Skeletal muscle tissue (tissue), 4 donors: ENCODE measurements around the gene SLF2. TPM values are rescaled to one million over a fixed set of nuclear protein-coding genes. Genes with fewer than 3 reads are reported as not detected.

Source experiments
- H3K27ac ChIP-seq: one replicate; pipeline ENCODE4 v1.7.0; 2013; ENCODE audit warnings: mild to moderate bottlenecking, low read depth, low read length, inconsistent platforms
- H3K27me3 ChIP-seq, 3 donors: one replicate each; pipeline ENCODE4 v1.7.0; 2013; ENCODE audit warnings: low read length in 3 of 3; ENCODE audit not compliant: control insufficient read depth in 3 of 3, insufficient read depth in 3 of 3
- H3K36me3 ChIP-seq, 3 donors: one replicate each; pipeline ENCODE4 v1.7.0; 2013; ENCODE audit warnings: low read length in 3 of 3; ENCODE audit not compliant: control insufficient read depth in 3 of 3, insufficient read depth in 3 of 3
- H3K4me1 ChIP-seq, 3 donors: one replicate each; pipeline ENCODE4 v1.7.0; 2013; ENCODE audit warnings: low read length in 3 of 3, mild to moderate bottlenecking in 3 of 3; ENCODE audit not compliant: control insufficient read depth in 3 of 3, insufficient read depth in 3 of 3
- H3K4me3 ChIP-seq, 3 donors: one replicate each; pipeline ENCODE4 v1.7.0; 2013; ENCODE audit warnings: low read length in 3 of 3
- H3K9ac ChIP-seq, 3 donors: one replicate each; pipeline ENCODE4 v1.7.0; 2013; ENCODE audit warnings: low read length in 3 of 3, mild to moderate bottlenecking in 3 of 3, moderate library complexity in 2 of 3, low read depth in 1 of 3
- H3K9me3 ChIP-seq, 3 donors: one replicate each; pipeline ENCODE4 v1.7.0; 2013; ENCODE audit warnings: low read length in 3 of 3; ENCODE audit not compliant: control insufficient read depth in 3 of 3
- total RNA-seq: library from RNA; depleted of rRNA; stranded (reverse); fragments of >200 nt; gene quantifications from one replicate; pipeline ENCODE4 v1.2.3, GENCODE V29; 2014
- donor health status: Osteomylitis.

Gene SLF2
- total RNA-seq, 1 donor from 2014 or later = 98.6 TPM

DNA sequence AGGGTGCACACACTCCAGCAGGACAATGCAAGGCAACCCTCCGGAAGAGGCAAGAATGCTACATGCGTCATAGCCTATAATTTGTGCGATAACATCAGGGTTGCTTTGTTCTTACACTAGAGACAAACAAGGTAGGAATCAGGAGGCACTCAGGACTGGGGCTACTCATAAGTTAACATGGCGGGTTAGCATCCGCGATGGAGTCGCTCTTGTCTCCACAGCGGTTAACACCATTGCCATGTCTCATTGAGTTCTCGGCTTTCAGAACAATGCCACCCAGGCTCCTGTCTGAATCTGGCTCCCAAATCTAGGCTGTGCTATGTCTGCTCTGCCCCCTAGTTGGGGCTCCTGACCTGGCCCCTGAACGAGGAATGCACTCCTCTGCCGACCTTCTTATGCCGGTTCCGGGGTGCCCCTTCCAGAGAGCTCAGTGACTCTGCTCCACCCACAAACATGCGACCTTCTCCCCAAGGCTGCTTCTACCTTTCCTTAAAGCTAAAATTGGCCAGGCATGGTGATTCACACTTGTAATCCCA is 24.9 kb upstream of the SLF2 start:
- Histone ChIP-seq H3K27ac (no peak overlapping the region), H3K36me3 (no peaks in the 10 kb centered on the region), H3K27me3 (peaks cover 11 to 26% (median 12%) of the 10 kb centered on the region in 3 donors), H3K9me3 (no peaks in the 10 kb centered on the region), H3K9ac (no peak overlapping the region), H3K4me1 (peaks cover 0 to 8% (median 2%) of the 10 kb centered on the region in 3 donors), H3K4me3 (no peak overlapping the region)

GRCh38 chr10:100888957-100889356 is 23.8 kb upstream of the SLF2 start:
- no peak overlapping the region for H3K27ac ChIP-seq

GRCh38 chr10:100889546-100889945 is 23.2 kb upstream of the SLF2 start:
- Histone ChIP-seq H3K4me3 (no peak overlapping the region), H3K9me3 (no peaks in the 10 kb centered on the region), H3K36me3 (no peaks in the 10 kb centered on the region), H3K27ac (no peak overlapping the region), H3K27me3 (peaks cover 8 to 28% (median 17%) of the 10 kb centered on the region in 3 donors), H3K9ac (no peak overlapping the region), H3K4me1 (no peaks in the 10 kb centered on the region)

More at GRCh38 chr10:100888957-100889356, 23.8 kb upstream of the SLF2 start:
- Histone ChIP-seq H3K9me3 (no peaks in the 10 kb centered on the region), H3K4me1 (no peaks in the 10 kb centered on the region), H3K4me3 (no peak overlapping the region), H3K9ac (no peak overlapping the region), H3K36me3 (no peaks in the 10 kb centered on the region), H3K27me3 (peaks cover 8 to 26% (median 14%) of the 10 kb centered on the region in 3 donors)

DNA sequence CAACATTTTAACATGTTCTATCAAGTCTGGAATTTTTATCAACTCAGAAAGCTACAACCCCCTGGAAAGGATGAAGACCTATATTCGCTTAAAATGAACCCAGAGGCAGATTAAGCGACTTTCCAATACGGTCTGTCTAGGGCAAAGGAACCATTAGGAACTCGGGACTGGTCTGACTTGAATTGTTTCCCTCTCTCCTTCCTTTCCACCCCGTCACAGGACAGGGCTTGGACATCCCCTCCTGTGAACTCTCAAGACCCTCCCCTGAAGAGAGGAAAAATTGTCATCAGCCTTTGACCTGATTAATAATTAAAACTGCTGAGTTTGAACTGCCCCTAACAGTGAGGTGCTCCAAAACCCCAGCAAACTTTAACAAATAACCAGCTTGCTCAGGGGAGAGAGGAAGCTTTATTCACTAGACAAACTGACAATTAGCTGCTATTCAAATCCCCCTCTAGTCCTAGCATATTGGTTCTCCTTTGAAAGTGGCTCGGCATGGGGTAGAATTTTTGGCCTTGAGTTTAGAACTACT is 22.6 kb upstream of the SLF2 start:
- no peak overlapping the region for H3K4me3 ChIP-seq
- H3K27me3 ChIP-seq = peaks cover 8 to 28% (median 17%) of the 10 kb centered on the region in 3 donors
- H3K9me3 ChIP-seq = no peaks in the 10 kb centered on the region
- no peak overlapping the region for H3K27ac ChIP-seq
- H3K4me1 ChIP-seq = no peaks in the 10 kb centered on the region
- H3K36me3 ChIP-seq = no peaks in the 10 kb centered on the region
- no peak overlapping the region for H3K9ac ChIP-seq

- Histone ChIP-seq H3K4me1 (no peaks in the 10 kb centered on the region), H3K36me3 (no peaks in the 10 kb centered on the region), H3K4me3 (no peak overlapping the region), H3K9ac (no peak overlapping the region), H3K9me3 (no peaks in the 10 kb centered on the region), H3K27me3 (peaks cover 10 to 31% (median 17%) of the 10 kb centered on the region in 3 donors), H3K27ac (no peak overlapping the region)
These were observed 22.0 kb upstream of the SLF2 start for GRCh38 chr10:100890673-100891317.

- no peaks in the 10 kb centered on the region for H3K36me3 ChIP-seq
- no peak overlapping the region for H3K9ac ChIP-seq
- H3K4me1 ChIP-seq = no peaks in the 10 kb centered on the region
- H3K27me3 ChIP-seq = peaks cover 11 to 25% (median 17%) of the 10 kb centered on the region in 3 donors
- no peaks in the 10 kb centered on the region for H3K9me3 ChIP-seq
- no peak overlapping the region for H3K4me3 ChIP-seq
- H3K27ac ChIP-seq = no peak overlapping the region
These were observed 18.7 kb upstream of the SLF2 start for GRCh38 chr10:100894033-100894432.

DNA sequence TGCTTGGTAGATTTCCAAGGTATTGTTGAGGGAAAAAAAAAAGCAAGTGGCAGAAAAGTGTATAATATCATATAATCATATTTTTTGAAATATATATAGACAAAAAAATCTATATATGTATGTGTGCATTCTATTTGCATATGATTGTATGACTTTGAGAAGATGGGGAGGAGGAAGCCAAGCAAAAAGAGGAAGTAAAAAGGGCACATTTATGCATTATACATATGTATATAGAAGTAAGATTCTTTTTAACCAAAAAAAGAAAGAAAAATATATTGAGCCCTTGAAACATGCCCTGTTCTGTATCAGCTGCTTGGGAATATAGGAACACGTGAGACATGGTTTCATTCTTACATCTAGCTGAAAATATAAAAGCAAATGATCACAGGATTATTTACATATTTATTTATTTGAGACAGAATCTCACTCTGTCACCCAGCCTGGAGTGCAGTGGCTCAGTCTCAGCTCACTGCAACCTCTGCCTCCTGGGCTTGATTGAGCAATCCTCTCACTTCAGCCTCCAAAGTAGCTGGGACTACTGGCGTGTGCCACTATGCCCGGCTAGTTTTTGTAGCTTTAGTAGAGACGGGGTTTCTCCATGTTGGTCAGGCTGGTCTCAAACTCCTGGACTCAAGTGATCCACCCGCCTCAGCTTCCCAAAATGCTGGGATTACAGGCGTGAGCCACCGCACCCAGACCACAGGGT is 18.0 kb upstream of the SLF2 start:
- Histone ChIP-seq H3K27ac (no peak overlapping the region), H3K27me3 (peaks cover 8 to 20% (median 15%) of the 10 kb centered on the region in 3 donors), H3K9me3 (no peaks in the 10 kb centered on the region), H3K36me3 (no peaks in the 10 kb centered on the region), H3K9ac (no peak overlapping the region), H3K4me3 (no peak overlapping the region), H3K4me1 (no peaks in the 10 kb centered on the region)

DNA sequence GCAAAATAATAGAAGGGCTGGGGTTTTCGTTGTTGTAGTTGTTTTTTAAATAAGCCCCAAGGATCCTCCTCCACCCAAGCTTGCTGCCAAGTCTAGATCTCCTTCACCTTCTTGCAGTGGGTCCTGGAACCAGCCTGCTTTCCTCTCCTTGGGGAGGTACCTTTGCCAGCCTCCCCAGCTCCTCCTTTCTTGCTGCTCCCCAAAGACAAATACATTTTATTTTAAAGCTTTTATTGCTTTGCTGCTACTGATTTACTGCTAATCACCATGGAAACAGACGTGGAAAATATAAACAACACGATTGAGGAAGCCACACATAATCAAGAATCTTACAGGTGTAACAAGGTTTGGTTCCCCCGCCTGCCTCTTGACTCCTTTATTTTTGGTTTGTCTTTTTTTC is 17.4 kb upstream of the SLF2 start:
- peaks cover 11 to 20% (median 18%) of the 10 kb centered on the region in 3 donors for H3K27me3 ChIP-seq

DNA sequence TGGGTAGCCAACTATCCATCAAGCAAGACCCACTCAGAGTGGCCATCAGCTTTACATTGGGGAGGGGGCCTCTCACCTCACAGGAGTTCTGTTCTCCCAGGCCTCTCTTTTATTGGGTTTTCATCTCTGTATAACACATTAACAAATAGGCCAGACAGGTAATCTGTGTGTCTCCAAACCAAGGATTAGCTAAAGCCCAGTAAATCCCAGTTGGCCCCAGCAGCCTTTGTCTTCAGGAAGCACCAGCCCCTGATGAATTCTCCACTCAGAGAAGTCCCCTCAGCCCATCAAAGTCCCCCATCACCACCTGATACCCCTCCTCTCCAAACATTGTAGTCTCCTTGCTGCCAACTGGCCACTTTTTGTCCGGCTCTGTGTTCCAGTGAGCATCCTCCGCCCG is 16.9 kb upstream of the SLF2 start:
- no peaks in the 10 kb centered on the region for H3K9me3 ChIP-seq
- H3K4me3 ChIP-seq = no peak overlapping the region
- H3K27me3 ChIP-seq = peaks cover 11 to 16% (median 15%) of the 10 kb centered on the region in 3 donors
- H3K9ac ChIP-seq = no peak overlapping the region
- no peaks in the 10 kb centered on the region for H3K36me3 ChIP-seq
- no peak overlapping the region for H3K27ac ChIP-seq
- no peaks in the 10 kb centered on the region for H3K4me1 ChIP-seq

More for the DNA sequence above, 17.4 kb upstream of the SLF2 start:
- no peaks in the 10 kb centered on the region for H3K4me1 ChIP-seq
- no peaks in the 10 kb centered on the region for H3K36me3 ChIP-seq
- H3K9ac ChIP-seq = no peak overlapping the region
- no peak overlapping the region for H3K27ac ChIP-seq
- no peak overlapping the region for H3K4me3 ChIP-seq
- no peaks in the 10 kb centered on the region for H3K9me3 ChIP-seq
